Stimulated activated CD4-positive, alpha-beta T cell treated with anti-CD3 and anti-CD28 coated beads, Interleukin-1b, Interleukin-23, amount 100 ng/mL, for 4 hours (primary cell): Measurements from ENCODE around the gene TAF1.
"Not testable (repeated sequence)": the region's sequence is repeated elsewhere in the genome, so short reads cannot be mapped to it uniquely, and the experiment has no call there.

Source experiments
- DNase-seq, 2 donors: peaks; one replicate each; pipeline ENCODE4 v3.0.0-alpha.2; 2020; ENCODE audit warnings: low read depth in 2 of 2

Gene TAF1

DNA sequence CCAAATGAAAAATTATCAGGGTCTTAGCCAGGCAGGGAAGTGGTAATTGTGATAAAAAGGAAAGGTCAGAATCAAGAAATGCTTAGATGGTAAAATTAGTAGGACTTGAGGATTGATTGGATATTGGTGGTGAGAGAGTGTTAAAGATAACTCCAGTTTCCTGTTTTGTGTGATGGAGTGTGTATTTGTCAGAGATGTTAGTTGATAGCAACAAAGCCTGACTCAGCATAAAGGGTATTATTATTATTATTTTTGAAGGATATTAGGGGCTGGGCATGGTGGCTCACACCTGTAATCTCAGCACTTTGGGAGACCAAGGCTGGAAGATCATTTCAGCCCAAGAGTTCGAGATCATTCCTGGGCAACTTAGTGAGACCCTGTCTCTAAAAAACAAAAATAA lies 143.1 kb downstream of the TAF1 start:
- DNase-seq = no peak

DNA sequence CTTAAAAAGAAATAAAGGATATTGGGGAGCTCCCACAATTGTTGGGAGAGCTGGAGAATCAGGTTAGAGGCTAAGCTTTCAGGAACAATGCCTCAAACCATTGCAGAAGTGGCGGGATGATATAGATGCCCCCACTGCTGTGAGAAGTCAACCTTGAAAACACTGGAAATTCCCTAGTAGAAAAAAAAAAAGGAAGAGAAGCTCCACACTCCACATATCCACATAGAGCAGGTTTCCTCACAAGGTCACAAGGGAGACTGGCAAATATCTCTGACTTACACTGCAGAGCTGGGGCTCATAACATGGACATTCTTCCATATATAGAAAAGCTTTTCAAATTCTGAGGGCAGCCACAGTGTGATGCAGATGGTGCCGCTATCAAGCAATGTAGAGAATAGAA lies 144.0 kb downstream of the TAF1 start:
- no peak for DNase-seq

DNA sequence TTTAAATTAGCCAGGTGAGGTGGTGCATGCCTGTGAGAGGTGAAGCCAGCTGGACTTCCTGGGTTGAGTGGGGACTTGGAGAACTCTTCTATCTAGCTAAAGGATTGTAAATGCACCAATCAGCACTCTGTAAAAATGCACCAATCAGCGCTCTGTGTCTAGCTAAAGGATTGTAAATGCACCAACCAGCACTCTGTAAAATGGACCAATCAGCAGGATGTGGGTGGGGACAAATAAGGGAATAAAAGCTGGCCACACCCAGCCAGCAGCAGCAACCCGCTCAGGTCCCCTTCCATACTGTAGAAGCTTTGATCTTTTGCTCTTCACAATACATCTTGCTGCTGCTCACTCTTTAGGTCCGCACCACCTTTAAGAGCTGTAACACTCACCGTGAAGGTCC lies 147.6 kb downstream of the TAF1 start:
- DNase-seq = not testable (repeated sequence)

DNA sequence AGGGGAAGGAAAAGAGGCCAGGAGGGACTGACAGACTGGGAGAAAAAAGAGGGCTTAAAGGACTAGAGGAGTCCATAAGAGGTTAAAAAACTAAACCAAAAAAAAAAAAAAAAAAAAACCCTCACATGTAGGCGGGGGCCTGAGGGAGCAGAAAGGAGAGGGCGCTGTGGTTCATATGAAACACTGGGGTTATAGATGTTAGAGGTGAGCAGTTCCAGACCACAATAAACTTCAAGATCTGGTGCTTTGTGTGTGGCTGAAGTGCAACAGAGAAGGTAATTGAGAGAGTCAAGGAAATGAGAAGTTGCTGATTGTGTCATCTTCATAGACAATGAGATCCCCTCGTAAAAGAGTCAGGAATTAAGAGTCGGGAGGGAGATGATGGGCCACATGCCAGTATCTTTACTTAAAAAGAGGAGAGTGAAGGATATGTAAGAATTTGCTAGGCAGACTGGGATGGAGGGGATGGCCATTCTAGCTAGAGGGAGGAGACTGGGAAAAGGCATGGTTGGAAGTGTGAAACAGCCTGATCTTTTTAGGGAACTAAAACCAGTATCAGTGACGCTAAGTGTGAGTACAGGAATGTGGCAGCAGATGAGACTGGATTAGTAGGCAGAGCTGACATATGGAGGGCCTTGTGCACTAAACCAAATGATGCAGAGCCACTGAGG lies 148.3 kb downstream of the TAF1 start:
- no peak for DNase-seq

DNA sequence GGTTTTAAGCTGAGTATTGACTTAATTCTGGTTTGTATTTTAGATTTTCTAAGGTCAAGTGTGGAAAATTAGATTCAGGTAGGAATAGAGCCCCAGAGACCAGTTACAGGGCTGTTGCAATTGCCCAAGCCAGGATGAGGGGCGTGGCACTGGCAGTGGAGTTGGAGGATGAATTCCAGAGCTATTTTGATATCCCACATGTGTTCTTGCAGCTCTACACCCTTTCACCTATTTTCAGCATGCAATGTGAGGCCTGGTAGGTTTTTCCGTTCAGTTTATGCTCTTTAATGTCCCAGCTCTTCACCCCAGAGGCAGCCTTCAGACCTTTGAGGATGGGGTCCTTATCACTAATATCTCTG lies 148.9 kb downstream of the TAF1 start:
- no peak for DNase-seq
